Umbilical cord (tissue), 2 donors: ENCODE data around the gene TRAPPC5. TPM values are rescaled to one million over a fixed set of nuclear protein-coding genes. Genes with fewer than 3 reads are reported as not detected.

Experiments used
- DNase-seq: peaks from one replicate; pipeline ENCODE4 v3.0.0-alpha.2; 2015; ENCODE audit warnings: low spot score
- total RNA-seq: library from RNA; depleted of rRNA; stranded (reverse); fragments of >200 nt; gene quantifications from one replicate; pipeline ENCODE4 v1.2.3, GENCODE V29; 2014; ENCODE audit warnings: low replicate concordance; ENCODE audit not compliant: insufficient read depth

TRAPPC5 gene
- total RNA-seq, 1 donor from 2014 or later, result 19.3 TPM

DNA sequence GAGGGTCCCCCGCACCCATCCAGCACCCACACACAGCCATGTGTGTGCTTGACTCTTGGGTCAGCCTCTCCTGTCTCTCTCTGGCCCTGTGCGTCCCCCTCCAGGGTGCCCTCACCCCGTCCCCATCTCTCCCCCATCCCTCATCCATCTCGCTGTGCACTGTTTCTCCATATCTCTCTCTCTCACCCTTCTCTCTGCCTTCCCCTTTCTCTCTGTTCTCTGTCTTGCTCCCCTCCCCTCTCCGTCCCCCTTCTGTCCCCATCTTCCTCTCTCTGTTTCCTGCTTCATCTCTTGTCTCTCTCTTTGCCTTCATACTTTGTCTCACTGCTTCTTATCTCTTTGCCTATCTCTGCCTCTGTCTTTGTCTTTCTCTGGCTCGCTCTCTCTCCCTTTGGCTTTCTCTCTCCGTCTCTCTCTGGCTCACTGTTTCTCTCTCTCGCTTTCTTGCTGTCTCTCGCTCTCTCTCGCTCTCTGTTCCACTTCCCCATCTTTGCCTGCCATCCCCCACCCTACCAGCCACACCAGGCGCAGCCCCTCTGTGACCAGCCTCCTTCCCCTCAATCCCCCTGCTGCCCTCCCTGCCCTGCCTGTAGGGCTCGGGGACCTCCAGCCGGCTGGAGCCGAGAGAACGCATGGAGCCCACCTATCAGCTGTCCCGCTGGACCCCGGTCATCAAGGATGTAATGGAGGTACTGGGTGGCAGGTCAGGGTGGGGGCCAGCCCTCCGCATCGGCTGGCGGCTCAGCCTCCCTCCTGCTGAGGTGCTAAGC, 34.8 kb upstream of the TRAPPC5 start:
- DNase-seq, result no peak

DNA sequence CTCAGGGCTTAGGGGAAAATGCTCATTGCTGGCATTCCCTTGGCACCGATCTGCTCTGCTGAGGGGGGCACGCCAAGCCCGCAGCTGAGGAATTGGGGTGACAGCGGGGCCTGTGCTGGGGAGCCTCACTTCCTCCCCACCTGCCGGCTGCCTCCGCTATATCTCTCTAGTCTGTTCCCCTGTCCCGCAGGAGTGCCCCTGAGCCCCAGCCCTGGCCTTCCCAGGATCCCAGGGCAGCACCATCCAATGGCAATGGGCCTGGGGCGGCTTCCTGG, 34.3 kb upstream of the TRAPPC5 start:
- DNase-seq, result no peak

DNA sequence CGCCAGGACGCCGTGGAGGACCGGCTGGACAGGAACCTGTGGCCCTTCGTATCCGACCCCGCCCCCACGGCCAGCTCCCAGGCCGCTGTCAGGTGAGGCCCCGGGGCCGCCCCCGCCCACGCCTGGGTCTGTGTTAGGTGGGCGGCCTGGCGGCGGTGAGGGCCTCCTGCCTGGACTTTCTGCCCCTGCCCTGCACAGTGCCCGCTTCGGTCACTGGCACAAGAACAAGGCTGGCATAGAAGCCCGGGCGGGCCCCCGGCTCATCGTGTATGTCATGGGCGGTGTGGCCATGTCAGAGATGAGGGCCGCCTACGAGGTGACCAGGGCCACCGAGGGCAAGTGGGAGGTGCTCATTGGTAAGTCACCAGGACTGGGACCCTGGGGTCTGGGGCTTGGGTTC, 33.5 kb upstream of the TRAPPC5 start:
- no peak for DNase-seq

DNA sequence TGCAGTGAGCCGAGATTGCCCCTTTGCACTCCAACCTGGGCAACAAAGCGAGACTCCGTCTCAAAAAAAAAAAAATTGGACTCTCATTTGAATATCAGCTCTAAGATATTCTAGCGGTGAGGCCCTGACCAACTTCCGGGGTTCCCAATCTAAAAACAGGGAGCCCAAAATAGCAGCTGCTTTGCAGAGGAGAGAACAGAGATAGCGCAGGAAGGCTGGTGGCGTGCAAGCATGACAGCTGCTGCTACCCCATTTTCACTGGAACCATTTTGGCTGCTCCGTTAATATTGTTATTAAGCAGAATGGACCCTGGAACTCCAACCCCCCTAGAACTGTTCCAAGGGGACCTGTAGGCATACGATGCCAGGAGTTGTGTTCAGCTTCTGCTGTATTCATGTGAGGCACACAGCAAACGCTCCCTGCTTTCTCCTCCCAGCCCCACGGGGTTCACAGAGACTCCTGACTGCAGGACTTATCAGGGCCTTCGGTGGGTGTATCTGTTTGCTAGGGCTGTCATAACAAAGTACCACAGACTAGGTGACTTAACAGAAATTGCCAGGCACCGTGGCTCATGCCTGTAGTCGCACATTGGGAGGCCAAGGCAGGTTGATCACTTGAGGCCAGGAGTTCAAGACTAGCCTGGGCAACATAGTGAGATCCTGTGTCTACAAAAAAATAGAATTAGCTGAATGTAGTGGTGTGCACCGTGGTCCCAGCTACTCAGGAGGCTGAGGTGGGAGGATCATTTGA, 32.2 kb upstream of the TRAPPC5 start:
- DNase-seq, result no peak

DNA sequence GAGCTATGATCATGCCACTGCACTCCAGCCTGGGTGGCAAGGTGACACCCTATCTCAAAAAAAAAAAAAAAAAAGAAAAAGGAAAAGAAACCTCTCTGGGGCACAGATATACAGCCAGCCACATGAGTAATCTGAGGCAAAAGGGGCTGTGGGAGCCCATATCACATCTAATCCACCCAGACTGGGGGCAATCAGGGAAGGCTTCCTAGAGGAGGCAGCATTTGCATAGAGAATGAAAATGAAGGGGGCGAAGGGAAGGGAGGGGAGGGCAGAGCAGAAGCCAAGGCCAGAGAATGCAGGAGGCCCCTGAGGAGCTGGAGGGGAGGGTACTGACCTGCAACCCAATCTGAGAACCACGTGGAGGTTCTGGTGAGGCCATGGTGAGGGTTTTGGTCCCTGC, 30.5 kb upstream of the TRAPPC5 start:
- DNase-seq, result no peak

DNA sequence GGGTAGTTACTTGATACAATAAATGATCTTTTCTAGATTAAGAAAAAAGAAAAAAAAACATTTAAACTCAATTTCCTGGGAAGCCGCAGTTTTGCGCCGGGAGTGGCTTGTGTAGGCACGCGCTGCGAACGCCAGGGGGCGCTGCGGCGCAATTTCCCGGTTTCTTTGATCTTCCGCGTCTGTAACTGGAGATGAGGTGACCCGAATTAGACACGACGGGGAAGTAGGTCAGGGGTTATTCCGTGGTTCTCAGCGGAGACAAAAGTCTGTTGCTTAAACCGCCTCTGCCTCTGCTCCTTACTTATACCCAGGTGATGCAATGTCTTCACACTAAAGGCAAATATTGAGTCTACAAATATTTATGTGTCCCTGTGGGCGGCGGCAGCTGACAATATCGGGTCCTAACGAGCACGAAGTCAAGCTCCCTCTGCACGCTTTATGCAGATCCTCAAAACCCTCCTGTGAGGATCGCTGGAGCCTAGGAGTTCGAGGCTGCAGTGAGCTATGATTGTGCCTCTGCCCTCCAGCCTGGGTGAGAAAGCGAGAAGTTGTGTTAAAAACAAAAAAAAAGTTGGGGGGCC, 28.5 kb upstream of the TRAPPC5 start:
- DNase-seq, result peak; percentile 77

DNA sequence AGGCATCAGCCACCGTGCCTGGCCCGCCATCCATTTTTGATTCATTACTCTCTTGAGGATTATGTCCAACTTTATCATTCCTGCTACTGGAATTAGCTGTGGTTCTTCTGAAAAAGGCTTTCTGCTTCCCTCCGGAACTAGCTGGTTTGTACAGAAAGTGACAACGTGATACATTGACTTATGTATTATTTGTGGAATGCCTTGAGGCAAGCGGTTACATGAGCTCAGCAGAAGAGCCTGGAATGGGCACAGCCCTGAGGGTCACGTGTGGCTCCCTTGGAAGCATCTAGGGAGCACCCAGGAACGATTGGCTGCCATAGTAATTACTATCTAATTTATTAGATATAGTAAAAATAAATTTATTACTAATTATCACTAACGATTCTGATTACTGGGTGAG, 26.2 kb upstream of the TRAPPC5 start:
- no peak for DNase-seq

DNA sequence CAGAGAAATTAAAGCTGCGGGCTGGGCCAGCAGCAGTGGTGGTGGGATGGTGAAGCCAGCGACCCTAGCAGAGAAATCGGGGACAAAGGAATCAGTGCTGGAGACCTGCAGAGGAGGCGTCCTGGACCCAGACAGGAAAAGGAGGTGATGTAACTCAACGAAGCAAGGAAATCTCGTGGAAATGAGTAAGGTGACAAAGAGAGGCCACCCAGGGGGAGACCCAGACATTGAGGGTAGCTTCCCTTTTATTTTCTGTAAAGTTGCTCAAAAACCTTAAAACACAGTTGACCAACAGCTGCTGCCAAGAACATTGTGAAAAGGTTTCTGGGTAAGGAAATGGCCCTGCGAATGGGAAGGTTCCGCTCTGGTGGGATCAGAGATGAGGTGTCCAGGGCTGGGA, 25.1 kb upstream of the TRAPPC5 start:
- DNase-seq, result no peak

DNA sequence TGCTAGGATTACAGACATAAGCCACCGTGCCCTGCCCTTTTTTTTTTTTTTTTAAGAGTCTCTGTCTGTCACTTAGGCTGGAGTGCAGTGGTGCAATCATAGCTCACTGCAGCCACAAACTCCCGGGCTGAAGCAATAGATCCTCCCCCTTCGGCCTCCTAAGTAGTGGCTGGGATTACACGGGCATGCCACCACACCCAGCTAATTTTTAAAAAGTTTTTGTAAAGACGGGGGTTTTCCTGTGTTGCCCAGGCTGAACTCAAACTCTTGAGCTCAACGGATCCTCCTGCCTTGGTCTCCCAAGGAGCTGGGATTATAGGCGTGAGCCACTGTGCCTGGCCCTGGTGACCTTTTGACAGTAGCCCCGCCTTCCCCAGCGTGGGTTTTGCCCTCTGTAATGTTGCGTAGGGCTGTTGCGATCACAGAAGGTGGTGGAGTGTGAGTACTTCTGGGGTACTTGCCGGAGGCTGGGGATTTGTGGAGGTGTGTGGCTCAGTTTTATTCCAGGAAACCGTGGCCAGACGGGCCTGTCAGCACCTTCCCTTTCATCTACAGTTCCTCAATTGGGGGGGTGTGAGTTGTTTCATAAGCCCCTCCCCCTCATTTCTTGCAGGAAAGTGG, 23.4 kb upstream of the TRAPPC5 start:
- DNase-seq, result peak; percentile 35

DNA sequence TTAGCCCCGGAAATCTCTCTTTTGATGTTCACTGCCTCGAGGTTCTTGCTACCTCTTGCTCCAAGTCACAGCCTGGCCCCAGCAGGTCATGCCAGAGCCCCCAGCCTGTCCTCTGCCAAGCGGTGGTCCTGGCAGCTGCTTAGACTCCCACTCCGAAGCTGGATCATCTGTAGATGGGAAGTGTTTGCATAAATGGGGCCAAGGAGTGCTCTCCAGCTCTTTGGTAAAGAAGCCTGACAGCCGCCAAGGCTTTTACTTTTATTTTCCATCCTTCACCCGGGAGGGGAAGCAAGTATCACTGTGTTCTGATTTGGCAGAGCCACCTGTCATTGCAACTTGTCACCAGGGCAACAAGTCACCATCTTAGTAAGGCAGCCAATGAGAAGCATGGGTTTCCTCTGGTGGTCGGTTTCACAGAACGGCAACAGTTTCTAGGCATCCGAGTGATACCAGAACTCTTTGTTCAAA, 22.4 kb upstream of the TRAPPC5 start:
- DNase-seq, result no peak

DNA sequence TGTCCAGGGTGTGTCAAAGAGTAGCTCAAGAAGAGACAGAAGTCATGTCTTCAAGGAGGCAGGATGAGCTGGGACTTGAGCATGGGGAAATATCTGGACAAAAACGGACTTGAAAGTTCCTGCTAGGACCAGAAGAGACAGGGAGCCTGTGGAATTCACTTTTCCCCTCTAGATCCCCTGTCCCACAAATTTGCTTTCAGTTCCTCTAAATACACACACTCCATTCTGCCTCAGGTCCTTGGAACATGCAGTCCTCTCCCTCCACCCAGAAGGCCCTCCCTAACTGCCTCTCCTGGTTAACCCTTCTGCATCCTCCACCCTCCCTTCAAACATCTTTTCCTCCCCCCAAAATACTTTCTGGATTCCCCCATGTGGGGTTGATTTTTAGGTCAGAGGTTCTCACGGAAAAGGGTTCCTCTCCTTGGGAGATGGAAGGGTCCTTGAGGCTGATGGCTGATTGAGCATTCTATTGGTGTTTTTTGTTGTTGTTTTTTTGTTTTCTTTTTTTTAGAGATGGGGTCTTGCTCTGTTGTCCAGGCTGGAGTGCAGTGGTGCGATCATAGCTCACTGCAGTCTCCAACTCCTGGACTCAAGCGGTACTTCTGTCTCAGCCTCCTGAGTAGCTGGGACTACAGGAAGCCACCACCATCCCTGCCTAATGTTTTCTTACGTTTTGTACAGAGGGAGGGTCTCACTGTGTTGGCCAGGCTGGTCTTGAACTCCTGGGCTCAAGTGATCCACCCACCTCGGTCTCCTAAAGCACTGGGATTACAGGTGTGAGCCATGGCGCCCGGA, 18.7 kb upstream of the TRAPPC5 start:
- DNase-seq, result no peak

DNA sequence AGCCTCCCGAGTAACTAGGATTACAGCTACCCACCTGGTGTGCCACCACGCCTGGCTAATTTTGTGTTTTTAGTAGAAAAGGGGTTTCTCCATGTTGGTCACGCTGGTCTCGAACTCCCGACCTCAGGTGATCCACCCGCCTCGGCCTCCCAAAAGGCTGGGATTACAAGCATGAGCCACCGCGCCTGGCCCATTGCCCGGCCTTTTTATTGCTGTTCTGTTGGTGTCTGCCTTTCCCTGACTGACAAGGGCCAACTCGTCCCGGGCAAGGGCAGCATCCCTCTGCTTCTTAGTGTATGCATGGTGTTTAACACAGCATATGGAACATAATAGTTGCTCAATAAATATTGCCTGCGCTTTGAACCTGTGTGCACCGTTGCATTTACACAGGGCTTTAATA, 18.0 kb upstream of the TRAPPC5 start:
- DNase-seq, result no peak

DNA sequence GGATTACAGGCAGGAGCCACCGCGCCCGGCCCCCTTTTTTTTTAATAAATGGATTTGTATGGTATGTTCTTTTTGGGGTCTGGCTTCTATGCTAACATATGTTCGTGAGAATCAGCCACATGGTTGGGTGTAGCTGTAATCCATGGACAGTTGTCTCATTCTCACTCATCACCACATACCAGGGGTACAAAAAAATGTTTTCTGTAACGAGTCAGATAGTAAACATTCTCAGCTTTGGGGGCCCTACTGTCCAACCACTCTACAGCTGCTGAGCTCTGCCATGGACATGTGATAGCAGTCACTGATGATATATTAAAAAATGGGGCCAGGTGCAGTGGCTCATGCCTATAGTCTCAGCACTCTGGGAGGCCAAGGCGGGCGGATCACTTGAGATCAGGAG, 16.9 kb upstream of the TRAPPC5 start:
- DNase-seq, result no peak

DNA sequence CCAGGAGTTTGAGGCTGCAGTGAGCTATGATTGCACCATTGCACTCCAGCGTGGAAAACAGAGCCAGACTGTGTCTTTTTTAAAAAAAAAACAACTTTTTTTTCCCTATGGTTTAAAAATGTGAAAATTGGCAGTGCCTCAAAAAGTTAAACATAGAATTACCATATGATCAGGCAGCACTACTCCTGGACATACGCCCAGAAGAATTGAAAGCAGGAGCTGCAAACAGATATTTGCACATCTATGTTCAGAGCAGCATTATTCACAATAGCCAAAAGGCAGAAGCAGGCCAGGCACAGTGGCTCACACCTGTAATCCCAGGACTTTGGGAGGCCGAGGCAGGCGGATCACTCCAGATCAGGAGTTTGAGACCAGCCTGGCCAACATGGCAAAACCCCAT, 15.6 kb upstream of the TRAPPC5 start:
- DNase-seq, result peak; percentile 91

DNA sequence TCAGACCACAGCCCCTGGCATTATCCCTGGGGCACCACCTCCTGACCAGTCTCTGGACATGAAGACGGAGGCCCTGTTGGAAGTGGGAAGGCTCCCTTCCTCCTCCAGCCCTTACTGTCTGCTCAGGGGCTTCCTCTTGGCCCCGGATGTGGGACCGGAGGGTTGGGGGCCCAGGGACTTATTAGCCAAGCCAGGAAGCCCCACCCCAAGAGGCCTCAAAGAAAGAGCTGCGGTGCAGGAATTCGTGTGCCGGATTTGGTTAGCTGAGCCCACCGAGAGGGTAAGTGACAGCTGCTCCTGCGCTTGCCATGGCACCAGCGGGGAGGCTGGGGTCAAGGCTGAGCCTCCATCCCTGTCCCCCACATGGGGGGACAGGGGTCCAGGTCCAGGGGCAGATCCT, 11.8 kb upstream of the TRAPPC5 start, which contains the start of gene RETN:
TSS of gene RETN (plus strand) at position 208 of the 400 bp plus-strand sequence. CDS start 278 bp downstream, outside the sequence.
- DNase-seq, result no peak

DNA sequence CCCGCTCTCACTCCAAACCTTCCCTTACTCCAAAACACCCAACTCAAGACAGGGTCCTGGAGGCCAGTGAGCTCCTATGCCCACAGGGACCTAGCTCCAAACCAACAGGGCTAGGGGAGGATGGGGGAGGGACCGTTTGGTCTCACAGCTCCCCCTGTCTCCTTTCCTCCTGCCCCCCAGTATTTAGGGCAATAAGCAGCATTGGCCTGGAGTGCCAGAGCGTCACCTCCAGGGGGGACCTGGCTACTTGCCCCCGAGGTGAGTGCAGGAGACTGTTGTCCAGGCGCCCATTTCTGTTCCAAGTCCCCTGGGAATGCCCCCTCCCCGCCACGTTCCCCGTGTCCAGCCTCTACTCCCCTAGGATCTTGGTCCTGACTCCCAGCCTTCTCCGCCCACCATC, 11.0 kb upstream of the TRAPPC5 start:
- DNase-seq, result no peak

DNA sequence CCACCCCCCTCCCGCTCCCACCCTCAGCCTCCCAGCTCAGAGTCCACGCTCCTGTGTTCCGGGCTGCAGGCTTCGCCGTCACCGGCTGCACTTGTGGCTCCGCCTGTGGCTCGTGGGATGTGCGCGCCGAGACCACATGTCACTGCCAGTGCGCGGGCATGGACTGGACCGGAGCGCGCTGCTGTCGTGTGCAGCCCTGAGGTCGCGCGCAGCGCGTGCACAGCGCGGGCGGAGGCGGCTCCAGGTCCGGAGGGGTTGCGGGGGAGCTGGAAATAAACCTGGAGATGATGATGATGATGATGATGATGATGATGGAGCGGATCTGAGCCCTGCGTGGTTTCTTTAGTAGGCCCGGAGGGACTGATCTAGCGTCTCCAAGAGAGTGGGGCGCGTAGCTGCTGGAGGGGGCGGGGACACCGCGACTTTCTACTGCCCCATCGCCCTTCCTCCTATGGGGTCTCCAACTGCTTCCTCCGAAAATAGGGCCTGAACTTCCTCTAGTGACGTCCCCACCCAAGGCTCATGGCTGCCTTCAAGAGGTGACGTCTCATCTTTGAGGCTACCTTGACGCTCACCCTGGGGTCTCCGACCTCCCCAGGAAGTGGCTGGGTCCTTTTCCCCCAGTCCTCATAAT, 10.4 kb upstream of the TRAPPC5 start:
- no peak for DNase-seq

DNA sequence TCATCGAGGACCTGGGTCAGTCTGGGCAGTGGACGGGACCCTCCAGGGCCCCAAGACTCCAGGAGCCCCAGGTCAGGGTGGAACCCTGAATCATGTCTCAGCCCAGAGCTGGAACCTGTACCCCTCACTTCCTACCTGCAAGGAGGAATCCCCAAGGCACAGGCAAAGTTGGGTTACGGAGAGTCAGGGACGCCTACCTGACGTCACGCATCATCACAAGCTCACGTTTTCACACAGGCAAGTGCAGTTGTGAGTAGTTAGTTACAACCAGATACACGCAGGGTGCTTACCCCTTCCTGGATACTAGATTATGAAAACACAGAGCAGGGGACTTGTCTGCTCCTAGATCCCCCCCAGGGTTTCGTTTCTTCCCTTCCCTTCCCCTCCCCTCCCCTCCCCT, 9.8 kb upstream of the TRAPPC5 start:
- DNase-seq, result no peak

DNA sequence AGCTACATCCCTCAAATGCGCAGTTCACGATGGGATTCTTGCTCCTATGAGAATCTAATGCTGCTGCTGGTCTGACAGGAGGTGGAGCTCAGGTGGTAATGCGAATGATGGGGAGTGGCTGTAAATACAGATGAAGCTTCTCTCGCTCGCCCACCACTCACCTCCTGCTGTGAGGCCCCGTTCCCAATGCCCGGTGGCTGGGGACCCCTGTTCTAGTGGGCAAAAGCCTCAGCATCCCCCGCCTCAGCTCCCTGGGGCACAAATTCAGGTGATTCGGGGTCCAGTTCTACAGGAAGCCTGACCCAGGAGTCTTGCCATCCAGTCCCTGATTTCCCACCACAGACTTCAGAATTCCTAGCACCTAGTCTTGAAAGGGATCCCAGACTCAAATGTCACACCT, 8.1 kb upstream of the TRAPPC5 start:
- DNase-seq, result no peak

DNA sequence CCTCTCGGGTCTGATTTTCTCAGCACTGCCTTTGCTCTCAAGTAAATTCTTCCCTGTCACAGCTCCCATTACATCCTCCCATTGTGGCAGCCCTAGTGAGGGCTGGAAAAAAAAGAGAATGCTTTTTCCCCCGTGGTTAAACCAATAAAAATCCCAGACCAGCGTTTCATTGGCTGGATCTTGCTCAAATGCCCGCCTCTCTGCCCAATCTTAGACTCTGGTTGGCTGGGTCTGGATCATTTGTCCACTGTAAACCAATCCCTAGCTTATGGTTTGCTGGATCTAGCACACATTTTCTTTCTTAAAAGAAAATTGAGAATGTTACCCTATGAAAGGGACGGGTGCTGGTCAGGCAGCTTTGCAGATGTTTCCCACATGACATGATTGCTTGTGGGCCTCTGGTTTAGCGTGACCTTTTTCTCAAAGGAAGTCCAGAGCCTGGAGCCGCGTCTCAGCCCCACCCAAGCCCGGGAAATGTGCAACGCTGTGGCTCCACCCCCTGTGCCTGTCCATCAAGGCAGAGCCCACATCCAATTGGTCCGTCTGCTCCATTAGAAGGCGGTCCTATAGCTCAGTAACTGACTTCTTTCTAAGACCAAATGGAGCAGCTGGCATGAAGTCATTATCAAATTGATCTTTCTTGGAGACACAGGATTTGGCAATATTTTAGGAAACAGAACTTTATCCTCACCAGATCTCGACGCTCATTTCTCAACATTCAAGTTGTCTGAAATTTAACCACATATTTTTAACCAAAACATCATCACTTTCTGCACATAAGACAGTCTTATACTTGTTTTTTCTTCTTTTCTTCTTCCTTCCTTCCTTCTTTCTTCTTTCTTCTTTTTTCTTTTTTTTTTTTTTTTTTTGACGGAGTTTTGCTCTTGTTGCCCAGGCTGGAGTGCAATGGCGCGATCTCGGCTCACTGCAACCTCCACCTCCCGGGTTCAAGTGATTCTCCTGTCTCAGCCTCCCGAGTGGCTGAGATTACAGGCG, 6.3 kb upstream of the TRAPPC5 start:
- DNase-seq, result peak; percentile 35
